Measurements from ENCODE around the gene PTPRG. TPM values are rescaled to one million over a fixed set of nuclear protein-coding genes. Genes with fewer than 3 reads are reported as not detected.

PTPRG gene
- total RNA-seq, 3 donors from 2014 or later: 0.10 to 0.19 (median 0.13) TPM

DNA sequence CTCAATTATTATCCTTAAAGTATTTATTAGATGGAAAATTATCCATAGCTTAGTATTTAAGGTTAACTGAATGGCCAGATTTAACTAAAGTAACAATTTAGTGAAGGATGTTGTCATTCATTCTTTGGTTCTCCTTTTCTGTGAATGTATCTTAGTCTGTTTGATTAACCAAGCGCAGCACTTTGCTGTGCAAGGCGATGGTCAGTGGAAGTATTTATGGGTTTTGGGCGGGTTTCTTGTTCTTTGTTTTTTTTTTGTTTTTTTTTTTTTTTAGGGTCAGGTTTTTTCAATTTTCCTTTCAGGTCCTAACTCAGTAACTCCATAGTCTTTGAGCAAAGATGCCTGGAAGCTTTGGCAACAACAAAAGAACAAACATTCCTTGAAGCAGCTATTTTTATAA, 328.8 kb downstream of the PTPRG start:
- Mint-ChIP-seq H3K4me1 (ENCODE audit: low read depth) (peaks cover 3% of the 10 kb centered on the region), H3K9me3 (no peaks in the 10 kb centered on the region), H3K36me3 (ENCODE audit: insufficient read depth) (no peaks in the 10 kb centered on the region), H3K27me3 (ENCODE audit: low read depth) (peaks cover 3% of the 10 kb centered on the region), H3K4me3 (no peak overlapping the region)
- ATAC-seq (no peak), DNase-seq (no peak)

DNA sequence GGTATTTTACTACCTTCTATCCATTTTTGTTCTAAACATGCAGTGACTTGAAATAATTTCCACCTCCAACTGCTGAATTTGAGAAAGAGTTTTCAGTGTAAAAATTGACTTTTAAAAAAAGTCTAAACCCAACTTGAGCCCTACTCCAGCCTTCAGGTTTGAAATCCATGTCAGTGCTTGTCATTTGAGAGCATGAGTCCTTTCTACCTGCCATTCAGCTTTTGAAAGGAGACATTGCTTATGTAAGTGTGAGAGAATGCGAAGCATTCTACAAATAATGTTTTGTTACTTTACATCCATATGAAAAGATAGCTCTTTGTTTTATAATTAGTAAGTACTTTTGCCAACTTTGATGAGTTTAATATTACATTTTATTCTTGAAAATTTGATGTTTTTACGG, 329.2 kb downstream of the PTPRG start:
- no peak overlapping the region for H3K4me3 Mint-ChIP-seq
- ATAC-seq (no peak), DNase-seq (no peak)
- H3K36me3 Mint-ChIP-seq (ENCODE audit: insufficient read depth): no peaks in the 10 kb centered on the region
- peaks cover 6% of the 10 kb centered on the region for H3K4me1 Mint-ChIP-seq (ENCODE audit: low read depth)
- no peaks in the 10 kb centered on the region for H3K9me3 Mint-ChIP-seq
- H3K27me3 Mint-ChIP-seq (ENCODE audit: low read depth): peaks cover 3% of the 10 kb centered on the region

DNA sequence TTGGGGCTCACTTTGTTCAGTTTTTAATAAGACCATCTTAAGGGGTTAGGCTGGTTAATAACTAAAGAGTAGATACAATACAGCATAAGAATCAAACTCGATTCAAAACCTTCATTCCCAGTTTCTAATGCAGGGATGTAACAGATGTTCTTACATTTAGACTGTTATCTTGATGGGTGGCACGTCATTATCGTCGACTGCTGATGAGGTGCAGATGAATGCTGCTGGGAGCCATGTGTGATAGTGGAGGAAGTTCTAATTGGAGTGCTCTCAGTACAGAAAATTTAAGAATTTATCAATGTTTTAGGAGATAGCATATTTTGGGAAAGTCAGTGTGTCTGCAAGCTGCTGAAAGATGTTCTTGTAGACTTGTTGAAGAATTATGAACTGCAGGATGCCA, 331.5 kb downstream of the PTPRG start:
- Mint-ChIP-seq H3K36me3 (ENCODE audit: insufficient read depth) (no peaks in the 10 kb centered on the region), H3K4me3 (no peak overlapping the region), H3K27me3 (ENCODE audit: low read depth) (peaks cover 3% of the 10 kb centered on the region), H3K4me1 (ENCODE audit: low read depth) (peaks cover 6% of the 10 kb centered on the region), H3K9me3 (no peaks in the 10 kb centered on the region)
- no peak for DNase-seq
- no peak for ATAC-seq

DNA sequence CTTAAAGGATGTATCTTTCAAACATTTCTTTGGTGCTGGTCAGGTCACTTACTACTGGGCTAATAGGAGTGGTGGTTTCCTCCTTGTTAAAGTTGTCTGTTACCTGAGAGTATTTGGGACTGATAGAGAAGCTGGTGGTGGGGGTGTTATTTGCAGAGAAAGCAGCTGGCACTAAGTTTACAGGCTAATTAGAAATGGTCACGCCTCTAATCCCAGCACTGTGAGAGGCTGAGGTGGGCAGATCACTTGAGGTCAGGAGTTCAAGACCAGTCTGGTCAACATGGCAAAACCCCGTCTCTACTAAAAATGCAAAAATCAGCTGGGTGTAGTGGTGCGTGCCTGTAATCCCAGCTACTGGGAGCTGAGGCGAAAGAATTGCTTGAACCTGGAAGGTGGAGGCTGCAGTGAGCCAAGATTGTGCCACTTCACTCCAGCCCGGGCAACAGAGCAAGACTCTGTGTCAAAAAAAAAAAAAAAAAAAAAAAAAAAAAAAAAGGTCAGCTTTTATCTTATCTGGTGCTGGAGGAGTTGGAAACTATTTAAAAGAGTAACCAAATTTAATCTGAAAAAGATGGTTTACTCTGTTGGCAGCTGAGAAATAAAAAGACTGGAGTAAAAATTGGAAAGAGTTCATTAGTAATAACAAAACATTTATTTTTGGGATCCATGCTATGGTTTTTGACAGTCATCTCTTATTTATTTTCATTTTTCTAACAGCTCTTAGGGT, 332.6 kb downstream of the PTPRG start:
- ATAC-seq (no peak), DNase-seq (no peak)
- H3K9me3 Mint-ChIP-seq: no peaks in the 10 kb centered on the region

DNA sequence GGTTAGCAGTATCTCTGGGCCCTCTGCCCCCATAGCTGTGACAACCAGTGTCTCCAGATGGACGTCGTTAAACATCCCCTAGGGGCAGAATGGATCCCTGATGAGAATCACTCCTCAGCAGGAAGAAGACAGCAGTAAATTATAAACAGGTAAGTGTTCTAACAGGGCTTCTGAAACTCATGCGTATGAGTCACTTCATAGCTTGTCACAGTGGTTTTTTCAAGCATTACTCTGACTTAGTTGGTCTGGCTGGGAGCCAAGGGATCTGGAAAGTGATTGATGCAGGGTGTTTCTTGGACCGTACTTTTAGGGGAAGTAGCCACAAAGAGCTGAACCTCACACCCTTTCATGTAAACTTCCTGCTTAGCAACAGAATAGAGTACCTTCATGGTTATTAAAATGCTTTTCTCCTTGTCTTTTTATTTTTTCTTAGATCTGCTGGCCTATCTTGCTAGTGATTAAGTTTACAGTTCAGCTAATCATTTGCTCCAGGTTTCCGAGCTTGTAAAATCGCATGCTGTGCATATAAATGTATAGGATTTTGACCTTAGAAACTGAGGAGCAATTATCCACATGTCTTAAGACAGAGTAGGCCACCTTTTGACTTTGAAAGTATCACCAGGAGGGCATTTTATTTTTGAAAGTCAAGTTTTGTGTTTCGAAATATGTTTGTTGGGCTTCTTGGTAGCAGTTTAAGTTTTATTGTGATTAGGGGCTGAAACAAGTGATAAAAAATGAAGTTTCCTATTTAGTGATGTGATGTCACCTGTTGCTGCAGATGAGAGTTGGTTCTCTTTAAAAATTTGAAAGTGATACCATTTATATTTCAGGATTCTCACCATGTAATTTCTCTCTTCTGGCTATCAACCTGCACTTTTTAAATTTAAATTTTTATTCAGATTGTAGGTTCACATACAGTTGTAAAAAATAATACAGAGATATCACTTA, 333.9 kb downstream of the PTPRG start:
- Mint-ChIP-seq H3K4me1 (ENCODE audit: low read depth) (peaks cover 6% of the 10 kb centered on the region), H3K36me3 (ENCODE audit: insufficient read depth) (no peaks in the 10 kb centered on the region), H3K4me3 (no peak overlapping the region), H3K9me3 (no peaks in the 10 kb centered on the region), H3K27me3 (ENCODE audit: low read depth) (no peaks in the 10 kb centered on the region)
- ATAC-seq: peak; percentile 67 to 81
- no peak for DNase-seq

More for the DNA sequence above, 332.6 kb downstream of the PTPRG start:
- no peak overlapping the region for H3K4me3 Mint-ChIP-seq
- no peaks in the 10 kb centered on the region for H3K36me3 Mint-ChIP-seq (ENCODE audit: insufficient read depth)
- H3K4me1 Mint-ChIP-seq (ENCODE audit: low read depth): peaks cover 6% of the 10 kb centered on the region
- peaks cover 3% of the 10 kb centered on the region for H3K27me3 Mint-ChIP-seq (ENCODE audit: low read depth)

DNA sequence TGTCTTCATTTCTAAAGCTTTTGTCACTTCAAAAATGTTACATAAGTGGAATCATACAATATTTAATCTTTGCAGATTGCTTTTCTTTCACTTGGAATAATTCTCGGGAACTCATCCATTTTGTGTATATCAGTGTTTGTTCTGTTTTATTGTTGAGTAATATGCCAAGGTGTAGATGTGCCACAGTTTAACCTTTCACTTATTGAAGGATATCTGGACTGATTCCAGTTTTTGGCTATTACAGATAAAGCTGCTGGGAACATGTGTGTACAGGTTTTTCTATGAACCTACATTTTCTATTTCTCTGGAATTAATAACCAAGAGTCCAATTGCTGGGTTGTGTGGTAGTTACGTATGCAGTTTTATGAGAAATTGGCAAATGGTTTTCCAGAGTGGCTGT, 334.9 kb downstream of the PTPRG start:
- DNase-seq (no peak), ATAC-seq (no peak)
- Mint-ChIP-seq H3K4me3 (no peak overlapping the region), H3K4me1 (ENCODE audit: low read depth) (peaks cover 6% of the 10 kb centered on the region), H3K9me3 (no peaks in the 10 kb centered on the region), H3K27me3 (ENCODE audit: low read depth) (no peaks in the 10 kb centered on the region), H3K36me3 (ENCODE audit: insufficient read depth) (no peaks in the 10 kb centered on the region)

DNA sequence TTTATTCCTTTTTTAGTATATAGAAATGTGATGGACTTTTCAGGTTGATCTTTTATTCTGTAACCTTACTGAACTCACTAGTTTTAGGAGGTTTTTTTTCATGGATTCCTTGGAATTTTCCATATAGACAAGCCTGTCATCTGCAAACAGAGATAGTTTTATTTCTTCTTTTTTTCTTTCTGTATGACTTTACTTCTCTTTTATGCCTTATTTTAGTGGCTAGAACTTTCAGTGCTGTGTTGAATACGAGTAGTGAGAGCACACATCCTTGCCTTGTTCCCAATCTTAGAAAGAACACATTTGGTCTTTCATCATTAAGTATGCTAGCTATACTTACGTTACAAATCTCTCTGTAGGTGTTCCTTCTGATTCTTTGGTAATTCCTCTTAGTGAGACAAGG, 336.5 kb downstream of the PTPRG start:
- H3K4me3 Mint-ChIP-seq: no peak overlapping the region
- H3K36me3 Mint-ChIP-seq (ENCODE audit: insufficient read depth): no peaks in the 10 kb centered on the region
- H3K4me1 Mint-ChIP-seq (ENCODE audit: low read depth): peaks cover 6% of the 10 kb centered on the region
- no peaks in the 10 kb centered on the region for H3K9me3 Mint-ChIP-seq
- DNase-seq (no peak), ATAC-seq (no peak)
- H3K27me3 Mint-ChIP-seq (ENCODE audit: low read depth): no peaks in the 10 kb centered on the region

DNA sequence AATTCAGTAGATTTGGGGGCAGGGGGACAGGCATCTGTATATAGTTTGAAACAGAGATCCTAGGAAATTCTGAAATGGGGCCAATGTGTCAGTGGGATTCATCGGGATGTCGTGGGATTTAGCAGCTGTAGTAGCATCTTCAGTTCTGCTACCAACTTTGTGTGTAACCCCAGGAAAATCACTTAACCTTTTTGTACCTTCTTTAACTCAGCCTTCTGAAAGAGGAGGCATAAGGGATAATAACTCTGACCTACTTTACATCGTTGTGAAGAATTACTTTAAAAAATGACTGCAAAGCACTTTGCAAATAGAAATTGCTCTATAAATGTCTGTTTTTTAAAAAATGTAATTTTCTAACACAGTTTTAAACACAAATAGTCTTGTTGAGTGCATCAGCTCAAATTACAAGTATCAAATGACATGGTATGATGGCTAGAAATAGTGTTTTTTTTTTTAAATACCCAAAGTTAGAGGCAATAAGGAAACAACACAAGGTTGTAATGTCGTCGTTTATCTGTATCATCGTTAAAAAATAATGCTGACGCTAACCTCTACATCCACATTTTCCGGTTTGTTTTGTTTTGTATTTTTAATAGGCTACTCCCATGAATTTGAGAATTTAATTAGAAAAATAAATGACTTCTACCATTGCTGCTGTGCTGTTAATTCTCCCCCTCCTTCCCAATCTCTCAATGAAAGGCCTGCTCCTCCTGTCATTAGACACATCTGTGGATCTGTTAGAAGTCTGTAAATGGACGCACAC, 338.5 kb downstream of the PTPRG start:
- ATAC-seq (no peak), DNase-seq (no peak)
- no peaks in the 10 kb centered on the region for H3K9me3 Mint-ChIP-seq
- no peaks in the 10 kb centered on the region for H3K27me3 Mint-ChIP-seq (ENCODE audit: low read depth)
- H3K36me3 Mint-ChIP-seq (ENCODE audit: insufficient read depth): no peaks in the 10 kb centered on the region
- H3K4me1 Mint-ChIP-seq (ENCODE audit: low read depth): peaks cover 4% of the 10 kb centered on the region
- H3K4me3 Mint-ChIP-seq: no peak overlapping the region

DNA sequence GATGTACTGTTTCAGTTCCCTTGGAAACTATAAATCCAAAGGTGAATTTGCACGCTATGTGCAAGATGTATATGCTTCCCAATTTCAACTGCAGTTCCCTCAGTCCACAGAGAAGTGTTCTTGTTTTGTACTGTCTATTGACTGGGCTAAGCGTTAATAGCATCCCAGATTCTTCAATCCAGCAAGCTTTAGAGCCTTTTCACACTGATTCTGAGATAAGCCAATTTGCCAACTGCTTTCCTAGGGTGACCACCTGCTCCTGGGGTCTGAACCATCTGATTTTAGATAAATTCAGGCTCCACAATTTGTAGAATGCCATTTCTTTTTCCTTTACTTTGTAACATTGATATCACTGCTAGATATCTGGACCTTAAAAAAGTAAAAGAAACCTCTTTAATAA, 340.1 kb downstream of the PTPRG start:
- no peaks in the 10 kb centered on the region for H3K4me1 Mint-ChIP-seq (ENCODE audit: low read depth)
- no peaks in the 10 kb centered on the region for H3K9me3 Mint-ChIP-seq
- no peak for ATAC-seq

DNA sequence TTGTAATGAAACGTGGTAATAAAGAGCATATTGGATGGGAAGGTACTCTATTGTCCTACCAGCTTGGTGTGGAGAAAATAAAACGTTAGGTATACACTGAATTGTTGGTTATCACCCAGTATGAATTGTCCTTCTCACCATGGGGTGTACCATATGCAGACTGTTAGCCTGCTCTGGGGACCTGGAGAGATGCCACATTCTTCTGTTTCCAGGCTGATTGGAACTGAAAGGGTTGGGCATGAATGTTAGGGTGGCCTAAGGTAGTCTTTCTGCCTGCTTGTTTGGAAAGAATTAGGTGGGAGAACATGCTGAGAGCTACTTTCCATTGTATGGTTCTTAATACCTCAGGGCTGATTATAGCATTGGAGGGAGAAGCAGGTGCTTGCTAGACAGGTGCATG, 340.6 kb downstream of the PTPRG start:
- H3K27me3 Mint-ChIP-seq (ENCODE audit: low read depth): no peaks in the 10 kb centered on the region
- ATAC-seq (no peak), DNase-seq (no peak)
- no peaks in the 10 kb centered on the region for H3K4me1 Mint-ChIP-seq (ENCODE audit: low read depth)
- H3K4me3 Mint-ChIP-seq: no peak overlapping the region
- H3K36me3 Mint-ChIP-seq (ENCODE audit: insufficient read depth): no peaks in the 10 kb centered on the region
- H3K9me3 Mint-ChIP-seq: no peaks in the 10 kb centered on the region

More for the DNA sequence above, 340.1 kb downstream of the PTPRG start:
- no peaks in the 10 kb centered on the region for H3K36me3 Mint-ChIP-seq (ENCODE audit: insufficient read depth)
- no peak overlapping the region for H3K4me3 Mint-ChIP-seq
- DNase-seq: no peak
- no peaks in the 10 kb centered on the region for H3K27me3 Mint-ChIP-seq (ENCODE audit: low read depth)

DNA sequence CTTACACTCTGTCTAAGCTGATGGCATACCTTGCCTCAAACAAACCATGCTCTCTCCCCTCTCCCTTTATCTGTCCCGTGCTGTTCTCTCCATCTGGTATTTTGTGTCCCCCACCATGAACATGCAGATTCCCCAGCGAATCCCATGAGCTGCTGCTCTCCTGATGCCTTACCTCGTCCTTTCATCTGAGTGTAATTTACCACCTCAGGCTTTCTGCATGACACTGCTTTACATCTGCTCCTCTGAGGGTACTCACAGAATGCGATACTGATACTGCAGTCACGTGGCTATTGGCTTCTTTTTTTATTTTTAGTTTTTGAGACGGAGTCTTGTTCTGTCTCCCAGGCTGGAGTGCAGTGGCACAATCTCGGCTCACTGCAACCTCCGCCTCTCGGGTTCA, 341.7 kb downstream of the PTPRG start:
- ATAC-seq (no peak), DNase-seq (no peak)
- Mint-ChIP-seq H3K36me3 (ENCODE audit: insufficient read depth) (no peaks in the 10 kb centered on the region), H3K4me3 (no peak overlapping the region), H3K9me3 (no peaks in the 10 kb centered on the region), H3K4me1 (ENCODE audit: low read depth) (no peaks in the 10 kb centered on the region), H3K27me3 (ENCODE audit: low read depth) (no peaks in the 10 kb centered on the region)

DNA sequence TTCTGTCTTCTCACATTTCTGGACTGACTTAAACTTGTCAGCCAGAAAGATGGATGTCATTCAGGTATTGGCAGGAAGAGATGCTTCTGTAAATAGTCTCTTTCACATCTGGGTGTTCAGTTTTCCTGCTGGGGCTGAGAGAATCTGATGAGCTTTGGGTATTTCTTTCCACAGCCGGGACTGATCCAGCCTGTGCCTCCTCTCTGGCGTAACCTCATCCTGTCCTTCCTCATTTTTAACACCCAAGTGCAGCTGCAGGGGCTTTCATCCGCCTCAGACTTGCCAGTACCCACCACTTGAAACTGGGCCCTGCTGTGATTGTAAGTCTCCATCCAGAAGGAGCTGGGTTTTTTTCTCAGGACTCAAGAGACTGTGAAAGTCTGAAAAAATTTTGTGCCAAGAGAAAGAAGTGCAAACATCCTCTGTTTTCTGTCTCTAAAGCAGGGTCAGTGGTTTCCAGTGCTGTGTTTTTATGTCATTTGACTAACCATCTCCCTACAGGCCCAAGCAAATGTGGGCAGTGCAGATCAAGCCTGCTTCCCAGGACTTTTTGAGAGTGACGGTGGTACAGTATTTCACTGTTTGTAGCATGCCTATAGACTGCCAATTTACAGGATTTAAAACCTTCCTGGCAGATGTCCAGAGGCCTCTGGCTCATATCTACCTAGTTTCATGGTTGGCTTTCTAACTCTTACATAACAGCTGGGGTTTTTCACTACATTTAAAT, 342.7 kb downstream of the PTPRG start:
- DNase-seq (no peak), ATAC-seq (no peak)
- Mint-ChIP-seq H3K4me1 (ENCODE audit: low read depth) (no peaks in the 10 kb centered on the region), H3K9me3 (no peaks in the 10 kb centered on the region), H3K27me3 (ENCODE audit: low read depth) (no peaks in the 10 kb centered on the region), H3K36me3 (ENCODE audit: insufficient read depth) (no peaks in the 10 kb centered on the region), H3K4me3 (no peak overlapping the region)

DNA sequence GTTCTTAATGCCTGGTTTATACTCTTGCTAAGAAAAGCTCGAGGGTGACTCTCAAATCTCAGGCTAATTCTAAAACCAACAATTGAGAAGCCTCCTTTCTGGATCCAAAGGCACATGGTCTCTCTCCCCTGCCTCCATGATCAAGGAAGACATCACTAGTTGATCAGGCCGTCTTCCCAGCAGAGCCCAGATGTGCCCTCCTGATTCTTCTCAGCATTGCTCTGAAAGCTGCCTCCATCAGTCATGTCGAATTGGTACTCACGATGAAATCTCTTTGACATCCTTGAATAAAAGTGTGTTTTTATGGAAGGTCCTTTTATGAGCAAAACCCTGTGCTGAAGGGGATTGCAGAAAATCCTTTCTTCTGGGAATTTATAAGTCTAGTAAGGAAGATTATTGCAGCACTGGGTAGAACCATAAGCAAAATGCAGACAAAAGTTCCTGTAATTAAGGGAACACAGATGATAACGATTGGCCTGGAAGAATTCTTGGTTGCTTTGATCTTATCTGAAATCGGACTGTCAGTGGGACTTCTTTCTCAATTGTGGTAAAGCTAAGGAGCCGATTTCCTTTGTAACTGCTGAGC, 345.9 kb downstream of the PTPRG start:
- ATAC-seq (no peak), DNase-seq (no peak)
- Mint-ChIP-seq H3K9me3 (no peaks in the 10 kb centered on the region), H3K36me3 (ENCODE audit: insufficient read depth) (no peaks in the 10 kb centered on the region), H3K4me3 (no peak overlapping the region), H3K27me3 (ENCODE audit: low read depth) (no peaks in the 10 kb centered on the region), H3K4me1 (ENCODE audit: low read depth) (no peaks in the 10 kb centered on the region)
